NCI-H345 (cell line): ENCODE results near the gene FNDC5.
A peak's percentile ranks its signal among the peaks of the same experiment; 100 is the strongest.
"Not testable (repeated sequence)": the region's sequence is repeated elsewhere in the genome, so short reads cannot be mapped to it uniquely, and the experiment has no call there.

Experiments used
- DNase-seq: peaks from one replicate; lab custom pipeline; 2025; lab: John Stamatoyannopoulos, UW

FNDC5 gene

GRCh38 chr1:32870615-32871363 lies at the start of gene FNDC5:
Gene FNDC5, minus strand, starts transcription at chr1:32870912.
- DNase-seq, result peak; percentile 32

- DNase-seq, result no peak
These were observed 49.4 kb upstream of the FNDC5 start for GRCh38 chr1:32919811-32920733.

- DNase-seq, result no peak
These were observed 47.5 kb upstream of the FNDC5 start for GRCh38 chr1:32918179-32918578.

- DNase-seq, result no peak
These were observed 46.8 kb upstream of the FNDC5 start for GRCh38 chr1:32917521-32917920.

- no peak for DNase-seq
These were observed 45.3 kb upstream of the FNDC5 start for GRCh38 chr1:32915766-32916706.

GRCh38 chr1:32910319-32910718 lies 39.6 kb upstream of the FNDC5 start:
- no peak for DNase-seq

- DNase-seq, result no peak
These were observed 36.7 kb upstream of the FNDC5 start for GRCh38 chr1:32907435-32907834.

GRCh38 chr1:32906654-32907053 lies 35.9 kb upstream of the FNDC5 start:
- no peak for DNase-seq

GRCh38 chr1:32905588-32905987 lies 34.9 kb upstream of the FNDC5 start:
- not testable (repeated sequence) for DNase-seq

- DNase-seq, result no peak
These were observed 34.1 kb upstream of the FNDC5 start for GRCh38 chr1:32904797-32905196.

- DNase-seq, result no peak
These were observed 33.5 kb upstream of the FNDC5 start for GRCh38 chr1:32903991-32904785.

- no peak for DNase-seq
These were observed 31.8 kb upstream of the FNDC5 start for GRCh38 chr1:32902535-32902920.

- DNase-seq, result no peak
These were observed 31.3 kb upstream of the FNDC5 start for GRCh38 chr1:32901823-32902534.

GRCh38 chr1:32900956-32901822 lies 30.5 kb upstream of the FNDC5 start, which contains the start of gene TMEM54:
Gene TMEM54, minus strand, starts transcription at chr1:32901389. Its CDS starts 151 bp downstream, at chr1:32901238.
- peak; percentile 42 for DNase-seq

- no peak for DNase-seq
These were observed 29.8 kb upstream of the FNDC5 start for GRCh38 chr1:32900371-32900955.

GRCh38 chr1:32899586-32900296 lies 29.0 kb upstream of the FNDC5 start:
- no peak for DNase-seq

GRCh38 chr1:32898958-32899357 lies 28.2 kb upstream of the FNDC5 start:
- no peak for DNase-seq

GRCh38 chr1:32898056-32898455 lies 27.3 kb upstream of the FNDC5 start:
- no peak for DNase-seq
